HG02852 (cell line): ENCODE measurements around the gene PIGR.

Experiments used
- ATAC-seq: cut with Tn5 transposase; IDR thresholded peaks from one replicate; pipeline ENCODE4 v1.9.1; 2021; ENCODE audit warnings: mild to moderate bottlenecking, moderate library complexity; ENCODE audit not compliant: unreplicated experiment

PIGR gene

GRCh38 chr1:206960676-206961386 lies 14.6 kb upstream of the PIGR start:
- no peak for ATAC-seq

GRCh38 chr1:206958144-206958543 lies 11.9 kb upstream of the PIGR start:
- ATAC-seq, result no peak

DNA sequence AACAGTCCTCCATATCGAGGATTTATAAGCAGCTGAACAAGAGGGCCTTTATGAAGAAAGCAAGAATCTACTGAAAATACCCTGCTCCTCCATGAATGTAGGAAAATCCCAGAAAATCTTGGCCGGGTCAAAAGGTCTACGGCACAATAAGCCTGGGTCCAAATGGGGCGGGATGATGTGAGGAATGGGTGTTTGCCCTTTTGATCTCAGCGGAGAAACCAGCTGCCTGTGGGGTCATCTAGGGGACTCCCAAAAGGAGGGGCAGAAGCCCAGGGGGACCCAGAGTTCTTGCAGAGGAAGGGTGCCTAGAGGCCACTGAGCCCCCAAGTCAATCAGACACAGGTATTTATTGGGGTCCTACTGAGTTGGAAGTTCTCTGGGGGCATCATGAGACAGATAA lies 11.4 kb upstream of the PIGR start:
- no peak for ATAC-seq

DNA sequence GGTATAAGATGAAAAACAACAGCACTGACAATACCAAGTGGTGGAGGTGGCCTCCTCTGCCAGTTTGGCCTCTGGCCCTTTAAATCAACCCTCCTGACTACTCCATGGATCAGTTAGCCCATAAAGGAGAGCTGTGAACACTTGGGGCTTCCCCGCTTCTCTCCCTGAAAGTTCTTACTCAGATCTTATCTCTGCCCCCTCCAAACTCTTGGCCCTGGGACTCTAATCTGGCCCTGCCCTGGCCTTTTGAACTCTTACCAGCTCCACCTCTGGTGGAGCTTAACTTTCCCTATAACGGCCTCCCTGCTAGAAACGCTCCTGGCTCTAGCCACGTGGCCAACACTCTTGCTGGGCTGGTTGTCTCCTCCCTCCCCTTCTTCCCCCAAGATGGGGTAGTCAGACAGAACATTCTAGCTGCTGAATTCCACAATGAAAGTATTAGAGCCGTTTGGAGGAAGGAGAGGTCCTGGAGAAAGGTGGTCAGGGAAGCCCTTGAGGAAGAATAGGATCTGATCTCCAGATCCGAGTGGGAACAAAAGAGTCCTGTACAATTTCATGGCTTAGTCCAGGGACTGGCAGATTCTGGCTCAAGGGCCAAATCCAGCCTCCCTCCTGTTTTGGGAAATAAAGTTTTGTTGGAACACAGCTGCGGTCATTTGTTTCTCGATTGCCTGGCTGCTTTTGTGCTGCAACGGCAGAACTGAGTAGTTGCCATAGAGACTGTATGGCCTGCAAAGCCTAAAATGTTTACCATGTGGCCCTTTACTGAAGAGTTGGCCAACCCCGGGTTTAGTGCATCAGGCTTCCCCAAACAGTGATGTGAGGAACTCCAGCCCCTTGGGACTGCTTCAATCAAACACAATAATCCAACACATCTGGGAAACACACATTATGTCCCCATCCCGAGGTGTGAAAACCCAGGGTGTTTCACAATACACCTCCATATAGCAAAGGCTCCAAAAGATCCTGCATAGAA lies 9.5 kb upstream of the PIGR start:
- peak; percentile 58 for ATAC-seq

DNA sequence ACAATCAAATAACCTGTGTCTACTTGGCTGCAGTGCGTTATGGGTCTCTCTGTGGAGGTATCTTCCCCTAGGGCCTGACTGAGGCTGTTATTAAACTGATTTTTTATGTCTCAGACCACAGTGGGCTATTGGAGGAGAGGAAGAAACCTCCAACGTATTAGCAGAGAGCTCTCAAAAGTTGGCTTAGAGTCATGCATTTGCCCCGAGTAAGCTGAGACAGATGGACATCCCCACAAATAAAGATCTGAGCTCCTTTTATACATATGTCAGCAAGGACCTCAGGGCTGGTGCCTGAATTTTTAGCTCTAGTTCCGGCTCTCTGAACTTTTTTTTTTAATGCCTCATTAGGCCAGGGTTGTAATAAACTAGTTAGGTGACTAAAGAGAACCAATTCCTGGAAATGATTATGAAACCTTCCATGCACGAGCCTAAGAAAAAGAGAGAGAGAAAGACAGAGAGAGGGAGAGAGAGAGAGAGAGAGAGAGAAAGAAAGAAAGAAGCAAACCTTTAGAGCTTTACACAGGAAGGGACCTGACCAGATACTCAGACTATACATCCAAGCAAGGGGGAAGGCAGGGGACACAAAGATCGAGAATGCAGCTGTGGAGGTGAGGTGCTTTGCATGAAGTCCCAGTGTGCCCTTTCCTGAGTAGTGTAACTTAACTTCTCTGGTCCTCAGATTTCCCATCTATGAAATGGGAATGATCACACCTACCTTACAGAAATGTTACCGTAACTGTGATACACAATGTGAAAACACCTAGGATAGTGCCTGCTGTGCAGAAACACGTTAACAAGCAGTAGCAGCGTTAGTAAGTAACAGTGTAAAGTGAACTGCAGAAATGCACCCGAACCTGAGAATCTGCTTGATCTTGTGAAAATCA lies 8.4 kb upstream of the PIGR start:
- no peak for ATAC-seq

DNA sequence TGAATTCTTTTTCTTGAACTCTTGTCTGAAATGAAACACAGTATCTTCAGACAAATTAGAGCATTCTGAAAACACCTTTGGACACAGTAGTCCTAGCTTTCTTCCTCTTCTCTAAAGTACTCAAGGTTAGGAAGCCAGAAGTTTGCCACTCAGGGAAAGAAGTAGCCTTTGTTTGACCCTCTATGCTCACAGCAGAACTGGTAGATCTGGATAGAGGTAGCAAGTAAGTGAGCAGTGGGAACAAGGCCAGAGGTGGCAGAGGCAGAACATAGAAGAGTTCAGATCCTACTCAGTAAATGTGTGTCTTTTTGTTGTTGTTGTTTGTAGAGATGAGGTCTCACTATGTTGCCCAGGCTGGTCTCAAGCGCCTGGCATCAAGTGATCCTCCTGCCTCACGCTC lies 7.4 kb upstream of the PIGR start:
- ATAC-seq, result no peak

DNA sequence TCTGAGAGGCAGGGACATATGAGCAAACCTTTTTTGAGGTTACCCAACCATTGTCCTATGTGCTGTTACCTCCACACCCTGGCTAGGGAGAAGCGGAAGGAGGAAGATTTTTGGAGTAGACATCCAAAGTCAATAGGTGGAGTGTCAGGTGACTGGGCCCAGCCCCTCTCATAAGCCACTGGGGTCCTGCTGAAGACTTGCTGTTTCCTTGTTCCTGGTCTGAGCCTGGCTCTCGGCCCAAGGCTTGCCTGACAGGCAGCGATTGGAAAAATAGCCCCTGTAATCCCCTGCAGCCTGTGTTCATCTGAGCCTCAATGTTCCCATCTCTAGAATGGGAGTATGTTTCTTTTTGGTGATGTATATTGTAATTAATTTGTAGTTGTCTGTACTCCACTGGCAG lies 6.9 kb upstream of the PIGR start:
- no peak for ATAC-seq

DNA sequence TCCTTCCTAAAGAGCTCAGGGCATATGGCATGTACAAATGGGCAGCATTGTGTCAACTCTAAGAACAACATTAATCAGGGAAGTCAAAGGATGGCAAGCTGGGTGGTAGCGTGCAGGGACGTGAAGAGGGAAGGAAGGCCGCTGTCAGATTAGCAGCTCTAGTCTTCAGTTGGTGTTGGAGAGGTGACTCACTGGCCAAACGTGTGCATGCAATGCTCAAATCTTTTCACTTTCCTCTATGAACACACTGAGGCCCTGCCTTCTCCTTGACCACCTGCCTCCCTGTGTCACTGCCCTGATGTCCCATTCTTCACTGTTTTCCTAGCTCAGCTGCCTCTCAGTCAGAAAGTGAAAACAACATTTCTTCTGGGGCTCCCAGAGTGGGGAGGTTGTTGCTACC lies 5.9 kb upstream of the PIGR start:
- no peak for ATAC-seq

- ATAC-seq, result no peak
Observed at GRCh38 chr1:206951318-206952100, 5.2 kb upstream of the PIGR start.

DNA sequence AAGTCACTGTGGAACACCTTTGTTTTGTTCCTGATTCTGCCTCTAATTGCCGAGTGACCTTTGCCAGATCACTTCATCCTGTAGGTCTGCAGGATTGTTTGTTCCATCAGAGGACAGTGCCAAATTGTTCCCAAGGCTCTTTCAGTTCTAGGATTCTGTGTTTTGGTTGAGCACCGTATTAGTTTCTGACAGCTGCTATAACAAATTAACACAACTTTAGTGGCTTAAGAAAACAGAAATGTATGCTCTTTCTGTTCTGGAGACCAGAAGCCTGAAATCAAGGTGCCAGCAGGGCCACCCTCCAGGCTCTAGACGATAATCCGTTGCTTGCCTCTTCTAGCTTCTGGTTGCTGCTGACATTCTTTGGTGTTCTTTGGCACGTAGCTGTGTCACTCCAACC lies 3.4 kb upstream of the PIGR start:
- ATAC-seq, result no peak

DNA sequence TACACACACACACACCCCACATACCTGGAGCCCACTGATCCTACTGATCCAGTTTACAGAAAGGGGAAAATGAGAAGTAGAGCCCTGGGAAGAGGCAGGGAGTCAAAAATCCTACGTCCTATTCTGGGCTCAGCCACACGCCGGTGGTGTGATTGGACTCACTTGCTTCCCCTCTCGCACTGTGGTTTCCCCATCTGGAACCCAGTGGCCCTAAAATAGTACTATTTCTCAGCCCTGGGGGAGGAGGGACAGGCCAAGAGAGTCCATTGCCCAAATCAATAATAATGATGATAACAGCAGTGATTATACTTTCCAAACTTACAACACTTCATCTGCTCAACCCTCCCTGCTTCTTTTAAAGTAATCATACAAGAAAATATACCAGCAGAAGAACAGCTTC lies 2.9 kb upstream of the PIGR start:
- ATAC-seq, result no peak

- no peak for ATAC-seq
Observed at GRCh38 chr1:206947255-206947654, 989 bp upstream of the PIGR start.

DNA sequence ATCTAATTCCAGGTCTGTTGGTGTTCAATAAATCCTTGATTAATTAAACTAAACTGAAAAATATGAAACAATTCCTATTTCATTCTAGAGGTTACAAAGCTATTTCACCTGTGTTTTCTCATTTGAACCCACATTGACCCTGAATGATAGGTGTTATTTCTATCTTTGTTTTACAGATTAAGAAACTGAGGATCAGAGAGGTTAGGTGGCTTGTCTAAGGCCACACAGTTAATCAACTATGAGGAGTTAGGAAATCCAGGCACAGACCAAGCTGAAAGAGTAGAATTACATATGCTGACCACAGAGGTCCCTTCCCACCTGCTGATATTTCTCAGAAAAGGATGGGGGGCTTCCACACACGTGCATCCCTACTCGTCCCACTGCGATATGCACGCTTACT lies 487 bp downstream of the PIGR start:
- no peak for ATAC-seq

DNA sequence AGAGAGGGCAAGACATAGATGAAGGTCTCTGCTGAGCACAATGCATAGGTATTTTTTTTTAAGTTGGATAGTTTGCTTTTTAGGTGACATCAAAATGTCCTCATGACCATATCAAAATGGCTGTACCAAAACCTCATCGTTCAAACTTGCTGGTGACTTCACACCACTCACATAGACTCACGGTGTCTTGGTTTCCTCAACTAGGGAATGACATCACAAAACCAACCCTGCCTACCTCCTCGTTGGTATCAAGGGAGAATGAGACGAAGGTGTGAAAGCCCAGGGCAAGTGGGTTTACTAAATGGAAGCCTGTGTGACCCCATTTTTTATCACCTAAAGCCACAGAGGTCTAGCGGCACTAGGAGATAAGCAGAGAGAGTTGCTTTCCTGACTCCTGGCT lies 1.6 kb downstream of the PIGR start:
- ATAC-seq, result no peak

GRCh38 chr1:206941766-206942418 lies 4.4 kb downstream of the PIGR start:
- ATAC-seq, result no peak

GRCh38 chr1:206940588-206940936 lies 5.7 kb downstream of the PIGR start:
- no peak for ATAC-seq

- ATAC-seq, result no peak
Observed at GRCh38 chr1:206939841-206940587, 6.3 kb downstream of the PIGR start.

- ATAC-seq, result no peak
Observed at GRCh38 chr1:206939131-206939530, 7.1 kb downstream of the PIGR start.

- ATAC-seq, result no peak
Observed at GRCh38 chr1:206937425-206937824, 8.8 kb downstream of the PIGR start.
